ENCODE data around the gene PGPEP1. TPM values are rescaled to one million over a fixed set of nuclear protein-coding genes. Genes with fewer than 3 reads are reported as not detected.

Gene PGPEP1
- total and polyA plus RNA-seq, 2 donors (not counting 3 experiments of a cell fraction or from before 2014, with no cell fraction given): 9.9 to 27.2 TPM

DNA sequence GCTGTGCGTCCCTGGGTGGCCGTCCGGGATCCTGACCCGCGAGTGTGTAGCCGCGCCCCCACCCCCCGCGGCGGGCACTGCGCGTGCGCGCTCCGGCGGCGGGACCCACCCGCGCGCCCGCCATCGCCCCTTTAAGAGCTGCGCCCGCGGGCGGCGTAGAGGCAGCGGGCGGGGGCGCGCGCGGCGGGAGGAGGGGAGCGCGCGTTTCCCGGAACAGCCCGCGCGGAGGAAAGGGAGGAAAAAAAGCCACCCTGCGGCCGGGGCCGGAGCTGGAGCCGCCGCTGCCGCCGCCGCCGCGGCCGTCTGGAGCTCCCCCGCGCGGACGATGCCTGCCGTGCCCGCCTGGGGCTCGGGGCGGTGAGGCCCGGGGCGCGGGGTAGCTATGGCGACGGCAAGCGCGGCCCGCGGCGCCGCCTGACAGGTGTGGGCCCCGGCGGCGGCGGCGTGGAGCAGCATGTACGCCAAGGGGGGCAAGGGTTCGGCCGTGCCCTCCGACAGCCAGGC is 78.8 kb downstream of the PGPEP1 start, which contains the start of gene SSBP4:
TSS of gene SSBP4 (plus strand) at position 204 of the 504 bp plus-strand sequence. CDS start at position 455, 251 bp downstream.
- DNase-seq (ENCODE audit: low read depth, low spot score) (peak; percentile 76), FAIRE-seq (peak; percentile 76)
- CTCF ChIA-PET: interaction anchor here (0.7 to 11.1 kb wide), 15 partner anchors 9 to 306 kb away, joined by 3 to 119 read pairs (median 5); partner anchors contain the start of genes GDF15 and JUND
- Histone ChIP-seq H3K9me1 (replicated peaks; ENCODE audit: control insufficient read depth, extremely low read depth, insufficient read depth, low read length) (no peaks in the 10 kb centered on the region), H3K9me3 (replicated peaks; ENCODE audit: control insufficient read depth, insufficient read depth, low read length) (no peaks in the 10 kb centered on the region), H3K4me1 (ENCODE audit: control insufficient read depth, extremely low read depth, insufficient read depth, low read length) (peaks cover 46% of the 10 kb centered on the region), H3K9ac (replicated peaks; ENCODE audit: extremely low read depth, insufficient read depth, low read length) (peak within 1 kb of the TSS; percentile 71), H3K79me2 (ENCODE audit: control insufficient read depth, insufficient read depth, low read length) (peaks cover 49% of the 10 kb centered on the region), H2AFZ (ENCODE audit: low read depth, low read length) (peak within 1 kb of the TSS; percentile 78), H3K27ac (ENCODE audit: insufficient read depth, low read depth, low read length) (peak within 1 kb of the TSS; percentile 54), H3K27me3 (ENCODE audit: control insufficient read depth in 2 of 2, insufficient read depth in 2 of 2, low read length in 2 of 2) (no peaks in the 10 kb centered on the region), H4K20me1 (replicated peaks; ENCODE audit: control insufficient read depth, extremely low read depth, insufficient read depth, low read length) (no peaks in the 10 kb centered on the region), H3K36me3 (ENCODE audit: control insufficient read depth in 2 of 2, extremely low read depth in 1 of 2, insufficient read depth in 2 of 2, low read length in 2 of 2) (no peaks in the 10 kb centered on the region), H3K4me3 (replicated peaks in 1 of 3; ENCODE audit: insufficient read depth in 1 of 3, low read depth in 1 of 3, low read length in 3 of 3) (peak within 1 kb of the TSS; percentile 50 to 73 (median 53)), H3K4me2 (ENCODE audit: insufficient read depth, low read length) (peak within 1 kb of the TSS; percentile 57)
- POLR2A ChIA-PET: interaction anchor here (1.5 to 5.8 kb wide), 3 partner anchors 9 to 139 kb away, joined by 4 to 58 read pairs (median 9); partner anchors contain the start of genes GDF15 and JUND
- intact Hi-C loops (cut with micrococcal nuclease): loop anchor here (1.0 kb wide), 1 partner anchor 18 kb away; no protein-coding TSS in a partner anchor
- TF ChIP-seq EZH2 (IDR thresholded peaks at IDR 0.05; ENCODE audit: borderline replicate concordance, low read depth, low read length, severe bottlenecking): no peak
- no peak for TF ChIP-seq GATA2 (IDR thresholded peaks at IDR 0.05; ENCODE audit: insufficient read depth, insufficient read length, low read depth, low read length)
- TF ChIP-seq POLR2AphosphoS5 (IDR thresholded peaks at IDR 0.05; ENCODE audit: insufficient read depth, low read depth, low read length): peak; percentile 73
- no peak for TF ChIP-seq FOS (IDR thresholded peaks at IDR 0.05; ENCODE audit: borderline replicate concordance, insufficient read depth, low read length)
- TF ChIP-seq JUN (IDR thresholded peaks at IDR 0.05; ENCODE audit: borderline replicate concordance, insufficient read depth, insufficient read length, low read depth): no peak
- peak; percentile 19 to 31 for TF ChIP-seq CTCF (IDR thresholded peaks at IDR 0.05; ENCODE audit: extremely low read depth in 1 of 2, insufficient read depth in 1 of 2, low read depth in 1 of 2, low read length in 2 of 2)
- no peak for TF ChIP-seq MAX (IDR thresholded peaks at IDR 0.05; ENCODE audit: insufficient read depth, insufficient read length)
- TF ChIP-seq MYC (IDR thresholded peaks at IDR 0.05; ENCODE audit: low read depth, low read length): no peak
- TF ChIP-seq POLR2A (IDR thresholded peaks at IDR 0.05; ENCODE audit: low read depth, low read length): peak; percentile 49
- dilution Hi-C loops (cut with MboI; ENCODE audit: extremely low pct_ligation_motif_present, low sequenced_read_pairs): no loop called here
- no TSS peak for BruUV-seq (replicated peaks)

Small RNA genes lying within 50 kb of the gene (microRNA-seq; reads per million reads assigned to microRNA genes)
- gene MIR3189 (ENCODE audit: borderline number of aligned reads, borderline replicate concordance): not detected

Small RNA genes lying within 50 kb of the gene (small RNA-seq; reads per million reads assigned to genes)
- not detected for gene MIR3189 (ENCODE audit: insufficient read depth, insufficient read length, low read depth, low replicate concordance)
- gene RN7SL513P (ENCODE audit: insufficient read depth, insufficient read length, low read depth, low replicate concordance): not detected

Other genes with a start within 250 kb of the PGPEP1 start
- 2.7 and 4.2 TPM in 2 replicates for gene MAST3, start 242.8 kb upstream of the PGPEP1 start, total RNA-seq
- gene MAST3, start 242.8 kb upstream of the PGPEP1 start, polyA plus RNA-seq: 1.5 TPM in 2 replicates
- gene PIK3R2, start 187.4 kb upstream of the PGPEP1 start, total RNA-seq: 14.4 and 15.2 TPM in 2 replicates
- gene PIK3R2, start 187.4 kb upstream of the PGPEP1 start, polyA plus RNA-seq: 7.5 and 8.1 TPM in 2 replicates
- gene IFI30, start 166.8 kb upstream of the PGPEP1 start, total RNA-seq: 0.74 and 1.1 TPM in 2 replicates
- 1.6 and 2.1 TPM in 2 replicates for gene IFI30, start 166.8 kb upstream of the PGPEP1 start, polyA plus RNA-seq
- gene MPV17L2, start 147.4 kb upstream of the PGPEP1 start, total RNA-seq: 13.8 and 16.1 TPM in 2 replicates
- gene MPV17L2, start 147.4 kb upstream of the PGPEP1 start, polyA plus RNA-seq: 27.6 and 38.4 TPM in 2 replicates
- gene RAB3A, start 136.6 kb upstream of the PGPEP1 start, total RNA-seq: 0.88 and 1.9 TPM in 2 replicates
- gene RAB3A, start 136.6 kb upstream of the PGPEP1 start, polyA plus RNA-seq: 0.86 and 0.90 TPM in 2 replicates
- gene PDE4C, start 114.2 kb upstream of the PGPEP1 start, total RNA-seq: 0.76 and 0.97 TPM in 2 replicates
- gene PDE4C, start 114.2 kb upstream of the PGPEP1 start, polyA plus RNA-seq: 0.13 and 0.29 TPM in 2 replicates
- gene IQCN, start 66.1 kb upstream of the PGPEP1 start, total RNA-seq: 2.2 and 3.0 TPM in 2 replicates
- 1.5 and 2.1 TPM in 2 replicates for gene IQCN, start 66.1 kb upstream of the PGPEP1 start, polyA plus RNA-seq
- 130 and 137 TPM in 2 replicates for gene JUND, start 59.0 kb upstream of the PGPEP1 start, total RNA-seq
- 91.4 and 134 TPM in 2 replicates for gene JUND, start 59.0 kb upstream of the PGPEP1 start, polyA plus RNA-seq
- gene LSM4, start 17.5 kb upstream of the PGPEP1 start, total RNA-seq: 103 and 118 TPM in 2 replicates
- gene LSM4, start 17.5 kb upstream of the PGPEP1 start, polyA plus RNA-seq: 105 and 119 TPM in 2 replicates
- 140 and 165 TPM in 2 replicates for gene GDF15, start 45.6 kb downstream of the PGPEP1 start, total RNA-seq
- 206 and 343 TPM in 2 replicates for gene GDF15, start 45.6 kb downstream of the PGPEP1 start, polyA plus RNA-seq
- gene LRRC25, start 57.0 kb downstream of the PGPEP1 start, total RNA-seq: not detected in 2 replicates
- not detected in 2 replicates for gene LRRC25, start 57.0 kb downstream of the PGPEP1 start, polyA plus RNA-seq
- 140 and 151 TPM in 2 replicates for gene SSBP4, start 78.8 kb downstream of the PGPEP1 start, total RNA-seq
- 89.6 and 116 TPM in 2 replicates for gene SSBP4, start 78.8 kb downstream of the PGPEP1 start, polyA plus RNA-seq
- 70.2 and 74.1 TPM in 2 replicates for gene ISYNA1, start 97.5 kb downstream of the PGPEP1 start, total RNA-seq
- 69.0 and 85.0 TPM in 2 replicates for gene ISYNA1, start 97.5 kb downstream of the PGPEP1 start, polyA plus RNA-seq
- 15.5 and 18.2 TPM in 2 replicates for gene ELL, start 181.5 kb downstream of the PGPEP1 start, total RNA-seq
- gene ELL, start 181.5 kb downstream of the PGPEP1 start, polyA plus RNA-seq: 9.9 and 13.4 TPM in 2 replicates
- gene FKBP8, start 203.0 kb downstream of the PGPEP1 start, total RNA-seq: 150 and 164 TPM in 2 replicates
- 173 and 204 TPM in 2 replicates for gene FKBP8, start 203.0 kb downstream of the PGPEP1 start, polyA plus RNA-seq
- 127 and 134 TPM in 2 replicates for gene KXD1, start 217.3 kb downstream of the PGPEP1 start, total RNA-seq
- 186 and 236 TPM in 2 replicates for gene KXD1, start 217.3 kb downstream of the PGPEP1 start, polyA plus RNA-seq
- gene UBA52, start 231.3 kb downstream of the PGPEP1 start, total RNA-seq: 1,218 and 1,221 TPM in 2 replicates
- gene UBA52, start 231.3 kb downstream of the PGPEP1 start, polyA plus RNA-seq: 3,506 and 3,571 TPM in 2 replicates
- 64.0 and 64.4 TPM in 2 replicates for gene REX1BD, start 248.2 kb downstream of the PGPEP1 start, total RNA-seq
- gene REX1BD, start 248.2 kb downstream of the PGPEP1 start, polyA plus RNA-seq: 90.9 and 115 TPM in 2 replicates